ENCODE results near the gene CHCHD6. TPM values are rescaled to one million over a fixed set of nuclear protein-coding genes. Genes with fewer than 3 reads are reported as not detected.

Gene CHCHD6
- total and polyA plus RNA-seq, 2 of the 4 experiments (the other 2 are of a cell fraction) = 18.8 to 28.9 TPM

DNA sequence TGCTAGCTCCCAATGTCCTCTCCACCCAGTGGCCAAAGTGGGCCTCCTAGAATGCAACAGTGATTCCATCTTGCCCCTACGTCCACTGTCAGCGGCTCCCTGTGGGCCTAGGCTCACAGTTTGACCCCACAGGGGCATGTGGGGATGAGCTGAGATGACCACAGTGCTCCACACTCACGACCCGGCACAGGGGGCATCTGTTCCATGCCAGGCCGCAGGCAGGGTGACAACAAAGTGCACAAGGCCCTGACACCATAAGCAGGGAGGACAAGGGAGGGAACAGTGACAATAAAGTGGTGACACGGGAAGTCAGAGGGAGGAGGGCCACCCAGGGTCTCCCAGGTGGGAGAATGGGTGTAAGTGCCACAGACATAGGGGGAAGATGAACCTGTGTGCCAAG is 273.8 kb downstream of the CHCHD6 start:
- POLR2A ChIA-PET (ENCODE audit: unreplicated experiment) = no interaction called here
- in situ Hi-C loops (cut with MboI; ENCODE audit: low sequenced_read_pairs) = no loop called here
- Histone ChIP-seq H2BK15ac (ENCODE audit: low read depth, low read length) (no peak overlapping the region), H3K27me3 (ENCODE audit: control insufficient read depth, insufficient read depth, low read length) (no peaks in the 10 kb centered on the region; the same call in 1 of the 2 replicates), H3K9ac (ENCODE audit: low read depth, low read length) (no peak overlapping the region), H4K5ac (ENCODE audit: low read depth, low read length) (no peak overlapping the region), H3K14ac (replicated peaks; ENCODE audit: low read depth, low read length) (no peak overlapping the region), H4K8ac (ENCODE audit: low read depth in 2 of 2, low read length in 2 of 2) (no peak overlapping the region), H4K91ac (ENCODE audit: insufficient read depth, low read depth, low read length) (no peak overlapping the region), H2AFZ (replicated peaks; ENCODE audit: low read length, poor library complexity) (no peak overlapping the region), H3K9me1 (ENCODE audit: insufficient read depth, low read length) (peaks cover 5% of the 10 kb centered on the region; the same call in 1 of the 2 replicates), H2BK120ac (ENCODE audit: low read depth, low read length) (no peak overlapping the region), H3K4me2 (ENCODE audit: low read depth, low read length) (no peak overlapping the region), H3K27ac (ENCODE audit: insufficient read depth, low read length) (no peak overlapping the region), H3K79me1 (ENCODE audit: low read depth in 1 of 2, low read length in 2 of 2) (no peaks in the 10 kb centered on the region), H3K18ac (ENCODE audit: low read depth, low read length) (no peak overlapping the region), H3K9me3 (ENCODE audit: control insufficient read depth, insufficient read depth, low read length) (peaks cover 9% of the 10 kb centered on the region), H3K23ac (ENCODE audit: low read depth, low read length) (no peak overlapping the region), H2AK5ac (ENCODE audit: low read depth, low read length) (no peak overlapping the region), H3K4me3 (ENCODE audit: insufficient read depth, low read depth, low read length) (no peak overlapping the region), H2AK9ac (replicated peaks; ENCODE audit: low read depth, low read length, poor library complexity) (no peak overlapping the region), H3K56ac (ENCODE audit: extremely low read depth, insufficient read depth, low read length) (no peak overlapping the region), H3K36me3 (ENCODE audit: control insufficient read depth, insufficient read depth, low read length) (no peaks in the 10 kb centered on the region), H2BK20ac (ENCODE audit: low read depth, low read length) (no peak overlapping the region), H4K20me1 (ENCODE audit: insufficient read depth, low read length) (no peaks in the 10 kb centered on the region), H3K4me1 (ENCODE audit: control insufficient read depth, insufficient read depth, low read length) (no peaks in the 10 kb centered on the region), H3K4ac (ENCODE audit: low read depth, low read length) (no peak overlapping the region), H2BK5ac (ENCODE audit: low read depth, low read length, poor library complexity, severe bottlenecking) (no peak overlapping the region)
- DNase-seq (no peak), ATAC-seq (ENCODE audit: low read depth) (no peak)
- CTCF ChIA-PET = no interaction called here
- TF ChIP-seq FOS (IDR thresholded peaks at IDR 0.05; ENCODE audit: low read depth, low read length) = no peak
- TF ChIP-seq, protein P1, sequence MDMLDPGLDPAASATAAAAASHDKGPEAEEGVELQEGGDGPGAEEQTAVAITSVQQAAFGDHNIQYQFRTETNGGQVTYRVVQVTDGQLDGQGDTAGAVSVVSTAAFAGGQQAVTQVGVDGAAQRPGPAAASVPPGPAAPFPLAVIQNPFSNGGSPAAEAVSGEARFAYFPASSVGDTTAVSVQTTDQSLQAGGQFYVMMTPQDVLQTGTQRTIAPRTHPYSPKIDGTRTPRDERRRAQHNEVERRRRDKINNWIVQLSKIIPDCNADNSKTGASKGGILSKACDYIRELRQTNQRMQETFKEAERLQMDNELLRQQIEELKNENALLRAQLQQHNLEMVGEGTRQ (IDR thresholded peaks at IDR 0.05; ENCODE audit: low read depth, low read length) = no peak
- no peak for TF ChIP-seq RAD21 (IDR thresholded peaks at IDR 0.05; ENCODE audit: low read length)
- TF ChIP-seq, protein P2, sequence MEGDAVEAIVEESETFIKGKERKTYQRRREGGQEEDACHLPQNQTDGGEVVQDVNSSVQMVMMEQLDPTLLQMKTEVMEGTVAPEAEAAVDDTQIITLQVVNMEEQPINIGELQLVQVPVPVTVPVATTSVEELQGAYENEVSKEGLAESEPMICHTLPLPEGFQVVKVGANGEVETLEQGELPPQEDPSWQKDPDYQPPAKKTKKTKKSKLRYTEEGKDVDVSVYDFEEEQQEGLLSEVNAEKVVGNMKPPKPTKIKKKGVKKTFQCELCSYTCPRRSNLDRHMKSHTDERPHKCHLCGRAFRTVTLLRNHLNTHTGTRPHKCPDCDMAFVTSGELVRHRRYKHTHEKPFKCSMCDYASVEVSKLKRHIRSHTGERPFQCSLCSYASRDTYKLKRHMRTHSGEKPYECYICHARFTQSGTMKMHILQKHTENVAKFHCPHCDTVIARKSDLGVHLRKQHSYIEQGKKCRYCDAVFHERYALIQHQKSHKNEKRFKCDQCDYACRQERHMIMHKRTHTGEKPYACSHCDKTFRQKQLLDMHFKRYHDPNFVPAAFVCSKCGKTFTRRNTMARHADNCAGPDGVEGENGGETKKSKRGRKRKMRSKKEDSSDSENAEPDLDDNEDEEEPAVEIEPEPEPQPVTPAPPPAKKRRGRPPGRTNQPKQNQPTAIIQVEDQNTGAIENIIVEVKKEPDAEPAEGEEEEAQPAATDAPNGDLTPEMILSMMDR (conservative IDR thresholded peaks at IDR 0.05; ENCODE audit: low read depth, low read length) = no peak
- WGBS, 2 experiments (ENCODE audit: extremely low coverage in 2 of 2, insufficient read length in 1 of 2) = 77% methylated on average over 4 of the region's 6 CpGs; no CpG with 5 or more reads in 1 of the 2 experiments
- dilution Hi-C loops (cut with HindIII; ENCODE audit: low sequenced_read_pairs, unreplicated experiment) = no loop called here
- no TSS peak for BruUV-seq (replicated peaks)
- intact Hi-C loops (cut with micrococcal nuclease) = no loop called here

Data from IMR-90 (cell line).